Stimulated activated CD4-positive, alpha-beta T cell treated with anti-CD3 and anti-CD28 coated beads, Interleukin-1b, Interleukin-23, amount 100 ng/mL, for 4 hours (primary cell): ENCODE results near the gene MVB12B.

ENCODE experiments used
- DNase-seq, 2 donors: peaks; one replicate each; pipeline ENCODE4 v3.0.0-alpha.2; 2020; ENCODE audit warnings: low read depth in 2 of 2

Gene MVB12B

GRCh38 chr9:126504086-126504976 is 177.7 kb downstream of the MVB12B start:
- DNase-seq, result no peak

GRCh38 chr9:126504977-126505455 is 178.4 kb downstream of the MVB12B start:
- DNase-seq, result no peak

GRCh38 chr9:126505697-126506346 is 179.2 kb downstream of the MVB12B start:
- no peak for DNase-seq

GRCh38 chr9:126506361-126507317 is 180.0 kb downstream of the MVB12B start:
- DNase-seq, result no peak

- no peak for DNase-seq
Observed at GRCh38 chr9:126507318-126508109, 180.9 kb downstream of the MVB12B start.

- DNase-seq, result no peak
Observed at GRCh38 chr9:126508171-126508591, 181.6 kb downstream of the MVB12B start.

- no peak for DNase-seq
Observed at GRCh38 chr9:126508928-126509327, 182.3 kb downstream of the MVB12B start.

- DNase-seq, result no peak
Observed at GRCh38 chr9:126509718-126510117, 183.1 kb downstream of the MVB12B start.

GRCh38 chr9:126510564-126510963 is 183.9 kb downstream of the MVB12B start:
- DNase-seq, result no peak

GRCh38 chr9:126511411-126511810 is 184.8 kb downstream of the MVB12B start:
- DNase-seq, result no peak

GRCh38 chr9:126513159-126514036 is 186.8 kb downstream of the MVB12B start:
- no peak for DNase-seq

- DNase-seq, result peak; percentile 32 to 54
Observed at GRCh38 chr9:126514037-126514821, 187.6 kb downstream of the MVB12B start.

- DNase-seq, result no peak
Observed at GRCh38 chr9:126515001-126515872, 188.6 kb downstream of the MVB12B start.

GRCh38 chr9:126515873-126516505 is 189.4 kb downstream of the MVB12B start:
- DNase-seq, result no peak

- DNase-seq, result no peak
Observed at GRCh38 chr9:126516561-126516935, 189.9 kb downstream of the MVB12B start.

- no peak for DNase-seq
Observed at GRCh38 chr9:126516936-126517832, 190.6 kb downstream of the MVB12B start.
